HL-60 (cell line): ENCODE results near the gene VAMP2.

Source experiments
- GABPA ChIP-seq: IDR thresholded peaks from 2 replicates; pipeline ENCODE4 v1.6.1; 2012; ENCODE audit warnings: low read depth
- POLR2AphosphoS5 ChIP-seq: IDR thresholded peaks from 2 replicates; pipeline ENCODE4 v1.6.1; 2012; ENCODE audit warnings: low read depth
- TF ChIP-seq, protein P1 (sequence below): IDR thresholded peaks from one replicate; pipeline ENCODE4 v1.5.1; 2011; ENCODE audit warnings: low read length, control low read depth, inconsistent platforms; ENCODE audit not compliant: insufficient read depth

DNA sequence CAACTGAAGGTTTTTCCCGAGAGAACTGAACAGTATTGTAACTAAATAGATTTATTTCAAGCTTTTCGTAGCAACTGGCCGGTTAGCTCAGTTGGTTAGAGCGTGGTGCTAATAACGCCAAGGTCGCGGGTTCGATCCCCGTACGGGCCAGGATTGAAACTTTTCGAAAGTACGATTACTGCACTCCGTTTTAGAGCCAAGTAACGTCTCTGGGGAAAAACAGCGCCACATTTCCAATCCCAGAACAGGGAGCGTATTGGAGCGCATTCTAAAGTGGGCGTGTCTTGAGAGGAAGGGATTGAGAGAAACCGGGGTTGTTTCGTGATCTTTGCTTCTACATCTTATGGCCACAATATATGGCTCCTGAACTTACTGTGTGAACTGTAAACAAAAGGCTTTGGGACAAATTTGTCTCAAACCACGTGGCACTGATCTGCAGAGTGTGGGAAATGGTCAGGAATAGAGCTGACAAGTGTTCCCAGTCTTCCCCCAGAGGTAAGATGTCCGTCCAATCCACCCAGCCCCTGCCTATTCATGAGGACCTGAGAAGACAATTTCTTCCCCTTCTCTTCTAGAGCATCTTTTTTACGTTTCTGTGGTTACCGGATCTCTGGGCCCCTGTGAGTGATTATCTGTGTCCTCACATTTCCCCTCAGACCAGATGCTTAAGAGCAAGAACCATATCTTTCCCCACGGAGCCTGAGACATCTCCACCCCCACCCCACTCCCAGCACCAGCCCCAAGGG is 24.9 kb upstream of the VAMP2 start:
- TF ChIP-seq POLR2AphosphoS5, result no peak
- TF ChIP-seq GABPA, result no peak
- TF ChIP-seq, protein P1, sequence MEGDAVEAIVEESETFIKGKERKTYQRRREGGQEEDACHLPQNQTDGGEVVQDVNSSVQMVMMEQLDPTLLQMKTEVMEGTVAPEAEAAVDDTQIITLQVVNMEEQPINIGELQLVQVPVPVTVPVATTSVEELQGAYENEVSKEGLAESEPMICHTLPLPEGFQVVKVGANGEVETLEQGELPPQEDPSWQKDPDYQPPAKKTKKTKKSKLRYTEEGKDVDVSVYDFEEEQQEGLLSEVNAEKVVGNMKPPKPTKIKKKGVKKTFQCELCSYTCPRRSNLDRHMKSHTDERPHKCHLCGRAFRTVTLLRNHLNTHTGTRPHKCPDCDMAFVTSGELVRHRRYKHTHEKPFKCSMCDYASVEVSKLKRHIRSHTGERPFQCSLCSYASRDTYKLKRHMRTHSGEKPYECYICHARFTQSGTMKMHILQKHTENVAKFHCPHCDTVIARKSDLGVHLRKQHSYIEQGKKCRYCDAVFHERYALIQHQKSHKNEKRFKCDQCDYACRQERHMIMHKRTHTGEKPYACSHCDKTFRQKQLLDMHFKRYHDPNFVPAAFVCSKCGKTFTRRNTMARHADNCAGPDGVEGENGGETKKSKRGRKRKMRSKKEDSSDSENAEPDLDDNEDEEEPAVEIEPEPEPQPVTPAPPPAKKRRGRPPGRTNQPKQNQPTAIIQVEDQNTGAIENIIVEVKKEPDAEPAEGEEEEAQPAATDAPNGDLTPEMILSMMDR, result no peak
